Liver (tissue), 3 donors: Measurements from ENCODE around the gene B3GNT4.

ENCODE experiments used
- ATF3 ChIP-seq: IDR thresholded peaks from 2 replicates; pipeline ENCODE4 v1.6.1; 2016; ENCODE audit warnings: antibody characterized with exemption
- CTCF ChIP-seq: fragments of 150-350 bp; IDR thresholded peaks from 2 replicates; pipeline ENCODE4 v1.5.1; 2017; ENCODE audit warnings: improper control_type of control experiment, low read depth, low read length; ENCODE audit not compliant: missing input control
- JUND ChIP-seq, 2 donors: IDR thresholded peaks; 2 replicates each; pipeline ENCODE4 v1.6.1; 2016; ENCODE audit warnings: antibody characterized with exemption in 2 of 2
- REST ChIP-seq: IDR thresholded peaks from 2 replicates; pipeline ENCODE4 v1.6.1; 2016; ENCODE audit warnings: antibody characterized with exemption, mild to moderate bottlenecking
- RXRA ChIP-seq, 2 donors: IDR thresholded peaks; 2 replicates each; pipeline ENCODE4 v1.6.1; 2017 to 2018; ENCODE audit warnings: antibody characterized with exemption in 2 of 2, mild to moderate bottlenecking in 1 of 2
- SP1 ChIP-seq: IDR thresholded peaks from 2 replicates; pipeline ENCODE4 v1.6.1; 2018; ENCODE audit warnings: antibody characterized with exemption, mild to moderate bottlenecking
- TAF1 ChIP-seq: conservative IDR thresholded peaks from 2 replicates; pipeline ENCODE4 v1.6.1; 2016; ENCODE audit warnings: antibody characterized with exemption, mild to moderate bottlenecking
- donor health status: healthy.
- donor health status: healthy.

- TF ChIP-seq RXRA (IDR thresholded peaks at IDR 0.05) (no peak), CTCF (no peak), TAF1 (no peak), JUND (IDR thresholded peaks at IDR 0.05) (no peak), REST (no peak), SP1 (no peak), ATF3 (no peak)
Measured at GRCh38 chr12:122160761-122161160, 42.7 kb upstream of the B3GNT4 start.
